H9 (cell line): ENCODE results near the gene SLC36A3. TPM values are rescaled to one million over a fixed set of nuclear protein-coding genes. Genes with fewer than 3 reads are reported as not detected.

Experiments
- DNase-seq: peaks from one replicate; pipeline ENCODE4 v3.0.0-alpha.2; 2017
- H2AFZ ChIP-seq: one replicate; pipeline ENCODE4 v1.6.1; 2013; ENCODE audit warnings: mild to moderate bottlenecking, low read length, control low read depth, moderate library complexity
- H2AK5ac ChIP-seq: 2 replicates; pipeline ENCODE4 v1.6.1; 2013; ENCODE audit warnings: low read length, control low read depth, mixed read lengths; ENCODE audit not compliant: insufficient read length
- H2BK120ac ChIP-seq: one replicate; pipeline ENCODE4 v1.6.1; 2013; ENCODE audit warnings: low read depth, mild to moderate bottlenecking, low read length, control low read depth, inconsistent platforms; ENCODE audit not compliant: poor library complexity, severe bottlenecking
- H2BK12ac ChIP-seq: 2 replicates; pipeline ENCODE4 v1.6.1; 2013; ENCODE audit warnings: low read length, control low read depth, mixed read lengths, low read depth; ENCODE audit not compliant: insufficient read length
- H2BK15ac ChIP-seq: 2 replicates; pipeline ENCODE4 v1.6.1; 2013; ENCODE audit warnings: low read depth, low read length, control low read depth
- H2BK20ac ChIP-seq: one replicate; pipeline ENCODE4 v1.6.1; 2013; ENCODE audit warnings: low read depth, mild to moderate bottlenecking, low read length, control low read depth, inconsistent platforms; ENCODE audit not compliant: poor library complexity, severe bottlenecking
- H2BK5ac ChIP-seq: 2 replicates; pipeline ENCODE4 v1.6.1; 2013; ENCODE audit warnings: low read length, control low read depth, mixed read lengths; ENCODE audit not compliant: insufficient read length
- H3K14ac ChIP-seq: 2 replicates; pipeline ENCODE4 v1.6.1; 2013; ENCODE audit warnings: low read length, control low read depth; ENCODE audit not compliant: insufficient read depth
- H3K18ac ChIP-seq: 2 replicates; pipeline ENCODE4 v1.6.1; 2013; ENCODE audit warnings: low read depth, mild to moderate bottlenecking, mixed read lengths, low read length, control low read depth; ENCODE audit not compliant: insufficient read length
- H3K23ac ChIP-seq: 2 replicates; pipeline ENCODE4 v1.6.1; 2013; ENCODE audit warnings: low read length, control low read depth, mixed read lengths, low read depth; ENCODE audit not compliant: insufficient read length
- H3K23me2 ChIP-seq: 2 replicates; pipeline ENCODE4 v1.6.1; 2013; ENCODE audit warnings: low read depth, mild to moderate bottlenecking, mixed read lengths, low read length, control low read depth; ENCODE audit not compliant: insufficient read length, poor library complexity, severe bottlenecking
- H3K27ac ChIP-seq: 2 replicates; pipeline ENCODE4 v1.5.1; 2013; ENCODE audit warnings: low read length, control low read depth, mixed read lengths, low read depth; ENCODE audit not compliant: insufficient read length
- H3K27me3 ChIP-seq: 2 replicates; pipeline ENCODE4 v1.6.1; 2013; ENCODE audit warnings: low read length, control low read depth, inconsistent platforms; ENCODE audit not compliant: insufficient read depth
- H3K4ac ChIP-seq: 2 replicates; pipeline ENCODE4 v1.6.1; 2013; ENCODE audit warnings: low read depth, mild to moderate bottlenecking, control low read depth, inconsistent platforms, low read length, moderate library complexity
- H3K4me1 ChIP-seq: 2 replicates; pipeline ENCODE4 v1.6.1; 2013; ENCODE audit warnings: low read length, control low read depth, inconsistent platforms; ENCODE audit not compliant: insufficient read depth
- H3K4me2 ChIP-seq: 2 replicates; pipeline ENCODE4 v1.6.1; 2013; ENCODE audit warnings: low read length, control low read depth, mixed read lengths; ENCODE audit not compliant: insufficient read length, insufficient read depth
- H3K56ac ChIP-seq: 2 replicates; pipeline ENCODE4 v1.6.1; 2013; ENCODE audit warnings: low read depth, mild to moderate bottlenecking, mixed read lengths, low read length, control low read depth; ENCODE audit not compliant: insufficient read length
- H3K79me1 ChIP-seq: 2 replicates; pipeline ENCODE4 v1.6.1; 2013; ENCODE audit warnings: low read depth, mild to moderate bottlenecking, moderate library complexity, low read length, control low read depth, inconsistent platforms; ENCODE audit not compliant: insufficient read depth, poor library complexity, severe bottlenecking
- H3K79me2 ChIP-seq: 2 replicates; pipeline ENCODE4 v1.6.1; 2013; ENCODE audit warnings: low read length, control low read depth, inconsistent platforms; ENCODE audit not compliant: insufficient read depth
- H3K9ac ChIP-seq: 2 replicates; pipeline ENCODE4 v1.6.1; 2013; ENCODE audit warnings: low read length, control low read depth, mixed read lengths; ENCODE audit not compliant: insufficient read length; ENCODE audit errors: extremely low read depth
- H3K9me3 ChIP-seq: one replicate; pipeline ENCODE4 v1.6.1; 2013; ENCODE audit warnings: low read depth, low read length, inconsistent platforms; ENCODE audit not compliant: control insufficient read depth
- H3T11ph ChIP-seq: one replicate; pipeline ENCODE4 v1.6.1; 2013; ENCODE audit warnings: mild to moderate bottlenecking, low read length, control low read depth, inconsistent platforms
- H4K20me1 ChIP-seq: one replicate; pipeline ENCODE4 v1.6.1; 2013; ENCODE audit not compliant: control insufficient read depth, insufficient read length, insufficient read depth
- H4K5ac ChIP-seq: 2 replicates; pipeline ENCODE4 v1.6.1; 2013; ENCODE audit warnings: low read depth, mild to moderate bottlenecking, mixed read lengths, low read length, control low read depth; ENCODE audit not compliant: insufficient read length
- H4K8ac ChIP-seq: replicated peaks from 2 replicates; pipeline ENCODE4 v1.6.1; 2013; ENCODE audit warnings: low read length, control low read depth, mixed read lengths, low read depth; ENCODE audit not compliant: insufficient read length
- H4K91ac ChIP-seq: 2 replicates; pipeline ENCODE4 v1.6.1; 2013; ENCODE audit warnings: low read depth, mild to moderate bottlenecking, moderate library complexity, mixed read lengths, low read length, control low read depth; ENCODE audit not compliant: insufficient read length
- H3K27ac Mint-ChIP-seq, 3 experiments: 2 replicates in 2 of 3; 3 replicates in 1 of 3; pipeline ENCODE4 v1.8.0; 2020 to 2021; ENCODE audit warnings: mixed read lengths in 3 of 3, mild to moderate bottlenecking in 1 of 3, moderate library complexity in 1 of 3
- H3K27me3 Mint-ChIP-seq: 2 replicates; pipeline ENCODE4 v1.8.0; 2021; ENCODE audit warnings: low read depth, mild to moderate bottlenecking, moderate library complexity, mixed read lengths
- H3K36me3 Mint-ChIP-seq, 3 experiments: 2 replicates in 2 of 3; 3 replicates in 1 of 3; pipeline ENCODE4 v1.8.0; 2020 to 2021; ENCODE audit warnings: low read depth in 3 of 3, mixed read lengths in 3 of 3; ENCODE audit not compliant: insufficient read depth in 1 of 3
- H3K4me1 Mint-ChIP-seq, 2 experiments: 2 replicates each; pipeline ENCODE4 v1.8.0; 2020; ENCODE audit warnings: mixed read lengths in 2 of 2
- H3K4me3 Mint-ChIP-seq, 2 experiments: 2 replicates in 1 of 2; 3 replicates in 1 of 2; pipeline ENCODE4 v1.8.0; 2020 to 2021; ENCODE audit warnings: mild to moderate bottlenecking in 2 of 2, mixed read lengths in 2 of 2, moderate library complexity in 1 of 2
- H3K9me3 Mint-ChIP-seq, 2 experiments: 2 replicates in 1 of 2; 3 replicates in 1 of 2; pipeline ENCODE4 v1.8.0; 2020; ENCODE audit warnings: mild to moderate bottlenecking in 2 of 2, mixed read lengths in 2 of 2, moderate library complexity in 1 of 2
- WGBS: extraction: QIAGEN DNeasy Blood & Tissue Kit; methylation state at CpG from one replicate; pipeline ENCODE4 v1.1.7; 2013; ENCODE audit warnings: missing lambda C conversion rate, low lambda C conversion rate, mixed read lengths; ENCODE audit not compliant: insufficient read length; ENCODE audit errors: extremely low coverage; 5-methylcytosine and 5-hydroxymethylcytosine counted together
- total RNA-seq: library from RNA; stranded (reverse); gene quantifications from 2 replicates; pipeline ENCODE4 v1.2.1, GENCODE V29; 2021
- TF ChIP-seq, protein P1 (sequence below): fragments of 200-600 bp; sonication (generic); conservative IDR thresholded peaks from 3 replicates; pipeline ENCODE4 v1.8.0; 2021; ENCODE audit warnings: antibody characterized with exemption, mild to moderate bottlenecking

Gene SLC36A3
- total RNA-seq, 1 experiment from 2014 or later, result not detected

DNA sequence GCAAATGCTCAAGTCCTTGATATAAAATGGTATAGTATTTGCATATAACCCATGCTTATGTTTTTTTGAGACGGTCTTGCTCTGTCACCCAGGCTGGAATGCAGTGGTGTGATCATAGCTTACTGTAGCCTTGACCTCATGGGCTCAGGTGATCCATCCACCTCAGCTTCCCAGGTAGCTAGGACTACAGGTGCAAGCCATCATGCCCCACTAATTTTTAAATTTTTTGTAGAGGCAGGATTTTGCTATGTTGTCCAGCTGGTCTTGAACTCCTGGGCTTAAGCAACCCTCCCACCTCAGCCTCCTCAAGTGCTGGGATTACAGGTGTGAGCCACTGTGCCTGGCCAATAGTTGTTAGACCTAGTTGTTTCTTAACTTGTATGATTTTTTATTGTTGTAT is 17.3 kb downstream of the SLC36A3 start:
- Histone ChIP-seq H3K18ac (no peak overlapping the region), H3K23me2 (no peaks in the 10 kb centered on the region), H2BK15ac (no peak overlapping the region), H2BK12ac (no peak overlapping the region), H3K79me2 (no peaks in the 10 kb centered on the region), H4K8ac (no peak overlapping the region), H3K27ac (no peak overlapping the region), H2BK5ac (no peak overlapping the region), H2BK20ac (no peak overlapping the region), H3K14ac (no peak overlapping the region), H2AFZ (no peak overlapping the region), H3K4ac (no peak overlapping the region), H3T11ph (no peak overlapping the region), H4K91ac (no peak overlapping the region), H3K9me3 (no peaks in the 10 kb centered on the region), H3K56ac (no peak overlapping the region), H3K79me1 (no peaks in the 10 kb centered on the region), H2AK5ac (no peak overlapping the region), H4K20me1 (no peaks in the 10 kb centered on the region), H3K4me2 (no peak overlapping the region), H3K9ac (no peak overlapping the region), H2BK120ac (no peak overlapping the region), H4K5ac (no peak overlapping the region), H3K27me3 (no peaks in the 10 kb centered on the region), H3K23ac (no peak overlapping the region), H3K4me1 (peaks cover 6% of the 10 kb centered on the region; the same call in 1 of the 2 replicates)
- Mint-ChIP-seq H3K27me3 (no peaks in the 10 kb centered on the region), H3K4me1 (peaks cover 10 to 13% of the 10 kb centered on the region in 2 experiments), H3K36me3 (no peaks in the 10 kb centered on the region; a peak in 1 of 7 replicates), H3K9me3 (no peaks in the 10 kb centered on the region; a peak in 1 of 5 replicates), H3K4me3 (no peak overlapping the region), H3K27ac (no peak overlapping the region)
- no CpG with 5 or more reads among the region's 1 CpG for WGBS
- TF ChIP-seq, protein P1, sequence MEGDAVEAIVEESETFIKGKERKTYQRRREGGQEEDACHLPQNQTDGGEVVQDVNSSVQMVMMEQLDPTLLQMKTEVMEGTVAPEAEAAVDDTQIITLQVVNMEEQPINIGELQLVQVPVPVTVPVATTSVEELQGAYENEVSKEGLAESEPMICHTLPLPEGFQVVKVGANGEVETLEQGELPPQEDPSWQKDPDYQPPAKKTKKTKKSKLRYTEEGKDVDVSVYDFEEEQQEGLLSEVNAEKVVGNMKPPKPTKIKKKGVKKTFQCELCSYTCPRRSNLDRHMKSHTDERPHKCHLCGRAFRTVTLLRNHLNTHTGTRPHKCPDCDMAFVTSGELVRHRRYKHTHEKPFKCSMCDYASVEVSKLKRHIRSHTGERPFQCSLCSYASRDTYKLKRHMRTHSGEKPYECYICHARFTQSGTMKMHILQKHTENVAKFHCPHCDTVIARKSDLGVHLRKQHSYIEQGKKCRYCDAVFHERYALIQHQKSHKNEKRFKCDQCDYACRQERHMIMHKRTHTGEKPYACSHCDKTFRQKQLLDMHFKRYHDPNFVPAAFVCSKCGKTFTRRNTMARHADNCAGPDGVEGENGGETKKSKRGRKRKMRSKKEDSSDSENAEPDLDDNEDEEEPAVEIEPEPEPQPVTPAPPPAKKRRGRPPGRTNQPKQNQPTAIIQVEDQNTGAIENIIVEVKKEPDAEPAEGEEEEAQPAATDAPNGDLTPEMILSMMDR, result no peak
- DNase-seq, result no peak
